ENCODE results near the gene BFSP2.
"Not testable (repeated sequence)": the region's sequence is repeated elsewhere in the genome, so short reads cannot be mapped to it uniquely, and the experiment has no call there.

BFSP2 gene

GRCh38 chr3:133472242-133472641 is 72.4 kb downstream of the BFSP2 start:
- Histone ChIP-seq H3K4me3 (ENCODE audit: low read depth, low read length) (no peak overlapping the region), H3K4me1 (peaks cover 3% of the 10 kb centered on the region; the same call in 1 of the 2 replicates), H3K36me3 (no peaks in the 10 kb centered on the region), H3K9me3 (no peaks in the 10 kb centered on the region), H3K27me3 (no peaks in the 10 kb centered on the region)
- TF ChIP-seq CTCF (IDR thresholded peaks at IDR 0.05; ENCODE audit: low read depth, low read length) = no peak
- DNase-seq = no peak

- Histone ChIP-seq H3K4me1 (peaks cover 3% of the 10 kb centered on the region; the same call in 1 of the 2 replicates), H3K9me3 (no peaks in the 10 kb centered on the region)
- no peak for TF ChIP-seq CTCF (IDR thresholded peaks at IDR 0.05; ENCODE audit: low read depth, low read length)
These were observed 73.0 kb downstream of the BFSP2 start for GRCh38 chr3:133472889-133473288.

GRCh38 chr3:133473472-133474191 is 73.8 kb downstream of the BFSP2 start:
- not testable (repeated sequence) for DNase-seq; H3K4me3 ChIP-seq (ENCODE audit: low read depth, low read length); H3K9me3 ChIP-seq; H3K4me1 ChIP-seq; H3K36me3 ChIP-seq; H3K27me3 ChIP-seq

More at GRCh38 chr3:133472889-133473288, 73.0 kb downstream of the BFSP2 start:
- no peak for DNase-seq
- no peaks in the 10 kb centered on the region for H3K36me3 ChIP-seq
- no peak overlapping the region for H3K4me3 ChIP-seq (ENCODE audit: low read depth, low read length)
- H3K27me3 ChIP-seq = no peaks in the 10 kb centered on the region

GRCh38 chr3:133474251-133474801 is 74.5 kb downstream of the BFSP2 start:
- no peak for TF ChIP-seq CTCF (IDR thresholded peaks at IDR 0.05; ENCODE audit: low read depth, low read length)
- Histone ChIP-seq H3K27me3 (no peaks in the 10 kb centered on the region), H3K9me3 (no peaks in the 10 kb centered on the region), H3K36me3 (no peaks in the 10 kb centered on the region), H3K4me1 (no peaks in the 10 kb centered on the region; the same call in 1 of the 2 replicates), H3K4me3 (ENCODE audit: low read depth, low read length) (no peak overlapping the region)
- DNase-seq = no peak

- TF ChIP-seq CTCF (IDR thresholded peaks at IDR 0.05; ENCODE audit: low read depth, low read length) = no peak
- no peaks in the 10 kb centered on the region for H3K9me3 ChIP-seq
- DNase-seq = no peak
- no peaks in the 10 kb centered on the region; the same call in 1 of the 2 replicates for H3K4me1 ChIP-seq
- no peaks in the 10 kb centered on the region for H3K36me3 ChIP-seq
- no peaks in the 10 kb centered on the region for H3K27me3 ChIP-seq
- no peak overlapping the region for H3K4me3 ChIP-seq (ENCODE audit: low read depth, low read length)
These were observed 75.0 kb downstream of the BFSP2 start for GRCh38 chr3:133474817-133475216.

GRCh38 chr3:133475245-133476010 is 75.6 kb downstream of the BFSP2 start:
- no peak for TF ChIP-seq CTCF (IDR thresholded peaks at IDR 0.05; ENCODE audit: low read depth, low read length)
- H3K36me3 ChIP-seq = no peaks in the 10 kb centered on the region
- H3K4me3 ChIP-seq (ENCODE audit: low read depth, low read length) = no peak overlapping the region
- H3K9me3 ChIP-seq = no peaks in the 10 kb centered on the region
- no peak for DNase-seq
- H3K4me1 ChIP-seq = no peaks in the 10 kb centered on the region; the same call in 1 of the 2 replicates
- H3K27me3 ChIP-seq = no peaks in the 10 kb centered on the region
